Testis (tissue), 3 donors: Measurements from ENCODE around the gene CLOCK. TPM values are rescaled to one million over a fixed set of nuclear protein-coding genes. Genes with fewer than 3 reads are reported as not detected.

Experiments used
- DNase-seq: peaks from one replicate; pipeline ENCODE4 v3.0.0-alpha.2; 2019
- H3K27ac ChIP-seq, 2 donors: fragments of 200-600 bp; sonication (generic); one replicate each; pipeline ENCODE4 v1.5.1; 2019
- H3K27me3 ChIP-seq: fragments of 200-600 bp; sonication (generic); one replicate; pipeline ENCODE4 v1.5.1; 2019
- H3K36me3 ChIP-seq: fragments of 200-600 bp; sonication (generic); one replicate; pipeline ENCODE4 v1.5.1; 2017; ENCODE audit warnings: low read depth; ENCODE audit errors: missing control alignments
- H3K4me1 ChIP-seq: fragments of 200-600 bp; sonication (generic); one replicate; pipeline ENCODE4 v1.5.1; 2019
- H3K4me3 ChIP-seq, 2 donors: fragments of 200-600 bp; sonication (generic); one replicate each; pipeline ENCODE4 v1.5.1; 2017 to 2019
- H3K9me3 ChIP-seq: fragments of 200-600 bp; sonication (generic); one replicate; pipeline ENCODE4 v1.5.1; 2017
- POLR2A ChIP-seq: fragments of 450-650 bp; IDR thresholded peaks from one replicate; pipeline ENCODE4 v1.6.1; 2017; ENCODE audit warnings: antibody characterized with exemption, mild to moderate bottlenecking, moderate library complexity
- WGBS, 2 donors: methylation state at CpG; one replicate each; pipeline ENCODE4 v1.1.5; 2018; 5-methylcytosine and 5-hydroxymethylcytosine counted together
- intact Hi-C: fragments of 100-400 bp; cut with DNase I; formaldehyde crosslinking; loops from one replicate; pipeline ENCODE4 v1.15.1; 2023; ENCODE audit warnings: low total_unique reads
- polyA plus RNA-seq: library from polyadenylated mRNA; stranded (reverse); fragments of 350-450 nt; fragmentation: Illumina TruSeq; extraction: RNeasy Lipid Tissue Mini Kit (QIAGEN cat#74804); gene quantifications from one replicate; pipeline ENCODE4 v1.2.3, GENCODE V29; 2014; ENCODE audit warnings: low read depth, low replicate concordance; ENCODE audit not compliant: insufficient read depth
- total RNA-seq, 2 donors: library from RNA; depleted of rRNA; stranded (reverse); fragments of >200 nt; gene quantifications; one replicate each; pipeline ENCODE4 v1.2.3, GENCODE V29; 2016
- TF ChIP-seq, protein P1 (sequence below), 3 experiments: fragments of 450-650 bp in 2 of 3; fragments of 200-600 bp in 1 of 3; sonication (generic) in 1 of 3; IDR thresholded peaks; one replicate each; pipeline ENCODE4 v1.5.1; 2016 to 2019; ENCODE audit warnings: antibody characterized with exemption in 3 of 3, mild to moderate bottlenecking in 2 of 3, moderate library complexity in 1 of 3

CLOCK gene
- total and polyA plus RNA-seq, 3 donors from 2014 or later = 41.9 to 48.6 (median 43.4) TPM

DNA sequence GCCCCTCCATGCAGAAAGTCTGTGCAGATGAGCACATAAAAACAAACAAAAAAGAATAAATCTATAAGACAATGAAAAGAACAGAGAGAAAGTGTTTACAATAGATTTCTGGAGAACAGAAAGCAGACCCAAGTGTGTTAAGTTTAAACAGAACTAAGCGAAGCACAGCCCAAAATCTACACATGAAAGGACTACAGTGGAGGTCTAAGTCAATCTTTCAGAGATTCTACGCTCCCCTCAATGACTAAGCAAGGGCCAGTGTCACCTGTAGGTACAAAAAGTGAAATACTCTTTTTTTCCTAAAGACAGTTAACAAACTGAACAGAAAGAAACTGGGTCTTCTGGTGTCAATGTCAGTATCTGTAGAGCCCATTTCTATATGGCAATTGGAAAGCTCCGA, 18.2 kb downstream of the CLOCK start:
- no peak overlapping the region for H3K27ac ChIP-seq
- intact Hi-C loops = no loop called here
- H3K4me1 ChIP-seq = no peaks in the 10 kb centered on the region
- H3K9me3 ChIP-seq = no peaks in the 10 kb centered on the region
- no peaks in the 10 kb centered on the region for H3K36me3 ChIP-seq
- no peak overlapping the region for H3K4me3 ChIP-seq
- no peak for TF ChIP-seq POLR2A
- TF ChIP-seq, protein P1, sequence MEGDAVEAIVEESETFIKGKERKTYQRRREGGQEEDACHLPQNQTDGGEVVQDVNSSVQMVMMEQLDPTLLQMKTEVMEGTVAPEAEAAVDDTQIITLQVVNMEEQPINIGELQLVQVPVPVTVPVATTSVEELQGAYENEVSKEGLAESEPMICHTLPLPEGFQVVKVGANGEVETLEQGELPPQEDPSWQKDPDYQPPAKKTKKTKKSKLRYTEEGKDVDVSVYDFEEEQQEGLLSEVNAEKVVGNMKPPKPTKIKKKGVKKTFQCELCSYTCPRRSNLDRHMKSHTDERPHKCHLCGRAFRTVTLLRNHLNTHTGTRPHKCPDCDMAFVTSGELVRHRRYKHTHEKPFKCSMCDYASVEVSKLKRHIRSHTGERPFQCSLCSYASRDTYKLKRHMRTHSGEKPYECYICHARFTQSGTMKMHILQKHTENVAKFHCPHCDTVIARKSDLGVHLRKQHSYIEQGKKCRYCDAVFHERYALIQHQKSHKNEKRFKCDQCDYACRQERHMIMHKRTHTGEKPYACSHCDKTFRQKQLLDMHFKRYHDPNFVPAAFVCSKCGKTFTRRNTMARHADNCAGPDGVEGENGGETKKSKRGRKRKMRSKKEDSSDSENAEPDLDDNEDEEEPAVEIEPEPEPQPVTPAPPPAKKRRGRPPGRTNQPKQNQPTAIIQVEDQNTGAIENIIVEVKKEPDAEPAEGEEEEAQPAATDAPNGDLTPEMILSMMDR (IDR thresholded peaks at IDR 0.05) = no peak
- no peaks in the 10 kb centered on the region for H3K27me3 ChIP-seq
- 85 to 97% methylated on average over 3 of the region's 3 CpGs for WGBS, 2 donors
- no peak for DNase-seq

GRCh38 chr4:55524844-55525571, 21.7 kb downstream of the CLOCK start:
- H3K4me3 ChIP-seq = no peak overlapping the region
- intact Hi-C loops = no loop called here
- WGBS, 2 donors = 92 to 95% methylated on average over 4 of the region's 4 CpGs
- H3K27me3 ChIP-seq = no peaks in the 10 kb centered on the region
- DNase-seq = no peak
- H3K27ac ChIP-seq = no peak overlapping the region
- no peaks in the 10 kb centered on the region for H3K36me3 ChIP-seq
- H3K4me1 ChIP-seq = no peaks in the 10 kb centered on the region
- TF ChIP-seq, protein P1 (IDR thresholded peaks at IDR 0.05) = no peak
- H3K9me3 ChIP-seq = no peaks in the 10 kb centered on the region

DNA sequence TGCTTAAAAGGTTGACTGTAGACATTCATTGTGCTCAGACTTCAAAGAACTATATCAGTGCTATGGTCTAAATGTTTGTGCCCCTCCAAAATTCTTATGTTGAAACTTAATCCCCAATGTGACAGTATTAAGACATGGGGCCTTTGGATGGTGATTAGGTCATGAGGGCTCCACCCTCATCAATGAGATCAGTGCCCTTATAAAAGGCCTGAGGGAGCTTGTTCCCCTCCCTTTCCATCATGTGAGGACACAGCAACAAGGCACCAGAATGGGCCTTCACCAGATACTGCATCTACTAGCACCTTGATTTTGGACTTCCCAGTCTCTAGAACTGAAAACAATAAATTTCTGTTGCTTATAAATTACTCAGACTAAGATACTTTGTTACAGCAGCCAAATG, 28.3 kb downstream of the CLOCK start:
- H3K4me3 ChIP-seq = no peak overlapping the region
- H3K27me3 ChIP-seq = no peaks in the 10 kb centered on the region
- no peak overlapping the region for H3K27ac ChIP-seq
- no peaks in the 10 kb centered on the region for H3K36me3 ChIP-seq
- intact Hi-C loops = no loop called here
- H3K9me3 ChIP-seq = no peaks in the 10 kb centered on the region
- TF ChIP-seq POLR2A = no peak
- no peak for DNase-seq
- H3K4me1 ChIP-seq = no peaks in the 10 kb centered on the region

DNA sequence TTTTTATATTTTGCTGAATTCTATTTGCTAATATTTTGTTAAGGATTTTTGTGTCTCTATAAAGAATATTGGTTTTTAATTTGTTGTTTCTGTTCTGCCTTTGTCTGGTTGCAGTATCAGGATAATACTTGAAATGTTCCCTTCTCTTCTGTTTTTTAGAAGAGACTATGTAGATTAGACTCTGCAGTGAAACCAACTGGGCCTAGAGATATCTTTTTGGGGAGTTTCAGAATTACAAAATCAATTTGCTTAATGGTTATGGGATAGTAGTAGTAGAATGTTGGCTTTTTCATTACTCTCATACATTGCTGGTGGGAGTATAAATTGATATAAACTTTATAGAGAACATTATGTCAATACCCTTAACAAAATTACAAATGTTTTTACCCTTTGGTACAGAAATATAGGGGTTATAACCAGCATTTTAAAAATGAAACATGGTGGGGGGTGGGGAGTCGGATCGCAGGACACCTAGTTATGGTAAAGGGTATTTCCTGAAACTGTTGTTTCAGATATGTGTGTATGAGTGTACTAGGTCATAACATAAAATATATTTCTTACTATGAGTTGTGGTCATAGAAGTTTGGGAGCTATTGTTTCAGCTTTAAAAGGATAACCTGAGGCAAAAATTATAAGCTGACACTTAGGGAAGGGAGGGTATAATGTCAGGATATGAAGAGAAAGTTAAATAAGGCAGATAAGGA, 29.0 kb downstream of the CLOCK start:
- Histone ChIP-seq H3K4me3 (no peak overlapping the region), H3K27ac (no peak overlapping the region), H3K36me3 (no peaks in the 10 kb centered on the region), H3K9me3 (no peaks in the 10 kb centered on the region), H3K4me1 (no peaks in the 10 kb centered on the region), H3K27me3 (no peaks in the 10 kb centered on the region)
- intact Hi-C loops = no loop called here
- TF ChIP-seq, protein P1 (IDR thresholded peaks at IDR 0.05) = no peak
- no peak for TF ChIP-seq POLR2A
- 96 to 100% methylated on average over 2 of the region's 2 CpGs for WGBS, 2 donors
- no peak for DNase-seq

GRCh38 chr4:55512922-55513571, 33.7 kb downstream of the CLOCK start:
- Histone ChIP-seq H3K9me3 (no peaks in the 10 kb centered on the region), H3K4me1 (no peaks in the 10 kb centered on the region), H3K4me3 (no peak overlapping the region), H3K36me3 (no peaks in the 10 kb centered on the region), H3K27me3 (no peaks in the 10 kb centered on the region), H3K27ac (no peak overlapping the region)
- DNase-seq = no peak
- intact Hi-C loops = no loop called here
- WGBS, 2 donors = 96 to 98% methylated on average over 1 of the region's 1 CpG
- TF ChIP-seq POLR2A = no peak
- TF ChIP-seq, protein P1 (IDR thresholded peaks at IDR 0.05) = no peak
